ENCODE results near the gene NAPG. TPM values are rescaled to one million over a fixed set of nuclear protein-coding genes. Genes with fewer than 3 reads are reported as not detected.
A peak's percentile ranks its signal among the peaks of the same experiment; 100 is the strongest.

NAPG gene
- total and polyA plus RNA-seq, 9 of the 15 experiments (the other 6 are each of a cell fraction or from before 2014, with no cell fraction given) = 31.6 to 63.3 (median 50.9) TPM

DNA sequence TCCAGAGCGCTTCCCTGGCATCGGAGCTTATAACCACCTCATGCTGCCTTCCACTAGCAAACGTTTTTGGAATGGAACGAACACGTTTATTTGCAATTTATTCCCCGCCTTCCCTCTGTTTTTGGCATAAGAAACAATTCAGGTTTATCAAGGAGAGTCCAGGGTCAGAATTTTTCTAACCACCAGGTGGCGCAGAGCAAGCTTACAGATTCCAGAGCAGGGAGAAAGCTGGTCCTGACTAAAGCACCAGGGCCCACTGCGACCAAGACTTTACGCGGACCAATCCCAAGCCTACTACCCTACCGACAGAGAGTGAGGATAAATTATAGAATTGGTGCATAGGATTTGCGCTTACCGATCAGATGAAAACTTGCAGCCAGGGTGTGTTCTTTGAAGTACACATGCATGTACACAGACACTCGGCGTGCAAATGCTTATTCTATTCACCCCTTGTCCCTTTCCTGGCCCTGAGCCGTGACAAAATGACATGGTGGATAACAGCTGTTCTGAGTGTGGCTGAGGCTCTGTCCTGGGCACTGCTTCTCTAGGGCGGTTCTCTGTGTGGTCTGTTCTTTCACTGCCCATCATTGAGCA, 34.7 kb downstream of the NAPG start:
- 25% methylated on average over 17 of the region's 17 CpGs for WGBS (ENCODE audit: insufficient coverage, low coverage, missing lambda C conversion rate)
- no peaks in the 10 kb centered on the region for H3K9me1 ChIP-seq (ENCODE audit: control insufficient read depth, insufficient read depth, low read length)
- no peak overlapping the region for H3K27ac ChIP-seq (ENCODE audit: extremely low read depth, low read depth, low read length)
- no peak overlapping the region for H3K4me3 ChIP-seq
- POLR2A ChIA-PET = interaction anchor here (0.6 to 0.7 kb wide), 2 partner anchors 13 to 1148 kb away, joined by 4 read pairs; no protein-coding TSS in a partner anchor
- H3K36me3 ChIP-seq (ENCODE audit: control insufficient read depth, insufficient read depth, low read length) = peaks cover 8% of the 10 kb centered on the region; the same call in 1 of the 3 replicates
- H4K20me1 ChIP-seq (replicated peaks; ENCODE audit: control insufficient read depth, insufficient read depth, low read length) = no peaks in the 10 kb centered on the region
- peak; percentile 89 for ATAC-seq
- peak overlapping the region in 1 of 2 experiments; percentile 19; a peak in 1 of 4 replicates for H3K9ac ChIP-seq (ENCODE audit: insufficient read depth in 1 of 2, low read depth in 2 of 2, low read length in 2 of 2)
- FAIRE-seq = peak; percentile 96
- BruUV-seq (replicated peaks) = no TSS peak
- H3K27me3 ChIP-seq (ENCODE audit: control insufficient read depth in 2 of 2, insufficient read depth in 2 of 2, low read length in 2 of 2) = no peaks in the 10 kb centered on the region
- peak; percentile 73 to 85 (median 82) for DNase-seq (ENCODE audit: extremely low read depth in 1 of 4, low spot score in 3 of 4)
- CTCF ChIA-PET (ENCODE audit: low intra/inter-chr PET ratio) = interaction anchor here (0.7 to 1.2 kb wide), 4 partner anchors 20 to 227 kb away, joined by 3 to 4 read pairs (median 3); no protein-coding TSS in a partner anchor
- H3K9me3 ChIP-seq (replicated peaks; ENCODE audit: control insufficient read depth, insufficient read depth, low read depth, low read length) = no peaks in the 10 kb centered on the region
- in situ Hi-C loops (cut with MboI) (loop anchor here (5.0 to 25.0 kb wide), 2 partner anchors 107 to 1002 kb away; no protein-coding TSS in a partner anchor), intact Hi-C loops (cut with micrococcal nuclease) (loop anchor here (2.0 to 10.0 kb wide), 2 partner anchors 122 to 224 kb away; no protein-coding TSS in a partner anchor)
- H3K4me1 ChIP-seq (replicated peaks in 1 of 2; ENCODE audit: control insufficient read depth in 2 of 2, insufficient read depth in 2 of 2, low read length in 2 of 2) = peaks cover 11 to 15% of the 10 kb centered on the region in 2 experiments
- no peaks in the 10 kb centered on the region for H3K79me2 ChIP-seq (ENCODE audit: control insufficient read depth, insufficient read depth, low read length)
- H2AFZ ChIP-seq (ENCODE audit: low read depth, low read length) = no peak overlapping the region
- H3K4me2 ChIP-seq (ENCODE audit: insufficient read depth, low read length) = no peak overlapping the region
- peak; percentile 51; the same call in 1 of the 2 replicates for TF ChIP-seq RB1 (IDR thresholded peaks at IDR 0.05; ENCODE audit: low read depth)
- no peak for TF ChIP-seq CBX2 (IDR thresholded peaks at IDR 0.05; ENCODE audit: insufficient read depth, low read length, poor library complexity, severe bottlenecking)
- TF ChIP-seq MAZ (CRISPR knock-in tag; conservative IDR thresholded peaks at IDR 0.05 in 1 of 2, IDR thresholded peaks at IDR 0.05 in 1 of 2) = 0 out of 4 replicates have a peak, but pooled peaks of 1 of the 2 experiments have one; percentile 25
- no peak for TF ChIP-seq ZBTB7A (IDR thresholded peaks at IDR 0.05; ENCODE audit: borderline replicate concordance, control insufficient read depth, low read depth, low read length)
- TF ChIP-seq, protein P1, sequence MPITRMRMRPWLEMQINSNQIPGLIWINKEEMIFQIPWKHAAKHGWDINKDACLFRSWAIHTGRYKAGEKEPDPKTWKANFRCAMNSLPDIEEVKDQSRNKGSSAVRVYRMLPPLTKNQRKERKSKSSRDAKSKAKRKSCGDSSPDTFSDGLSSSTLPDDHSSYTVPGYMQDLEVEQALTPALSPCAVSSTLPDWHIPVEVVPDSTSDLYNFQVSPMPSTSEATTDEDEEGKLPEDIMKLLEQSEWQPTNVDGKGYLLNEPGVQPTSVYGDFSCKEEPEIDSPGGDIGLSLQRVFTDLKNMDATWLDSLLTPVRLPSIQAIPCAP (CRISPR knock-in tag; IDR thresholded peaks at IDR 0.05; ENCODE audit: borderline replicate concordance) = no peak
- peak; percentile 47; the same call in 1 of the 2 replicates for TF ChIP-seq ESRRA (IDR thresholded peaks at IDR 0.05; ENCODE audit: borderline replicate concordance, low read depth)
- TF ChIP-seq XRCC3 (IDR thresholded peaks at IDR 0.05) = no peak
- 0 out of 2 replicates have a peak, but pooled peaks have one; percentile 18 for TF ChIP-seq MYC (IDR thresholded peaks at IDR 0.05; ENCODE audit: low read depth, low read length)
- no peak for TF ChIP-seq MYC (CRISPR knock-in tag; IDR thresholded peaks at IDR 0.05; ENCODE audit: borderline replicate concordance, low read depth)
- TF ChIP-seq JUND (IDR thresholded peaks at IDR 0.05; ENCODE audit: borderline replicate concordance, low read depth, low read length) = 0 out of 2 replicates have a peak, but pooled peaks have one; percentile 18
- no peak for TF ChIP-seq JUND (tag; IDR thresholded peaks at IDR 0.05; ENCODE audit: borderline replicate concordance, low read depth, low read length)
- no peak for TF ChIP-seq WHSC1 (IDR thresholded peaks at IDR 0.05; ENCODE audit: low read length)
- TF ChIP-seq ARID2 (IDR thresholded peaks at IDR 0.05) = peak; percentile 71
- TF ChIP-seq CTCF (IDR thresholded peaks at IDR 0.05 in 2 of 3, conservative IDR thresholded peaks at IDR 0.05 in 1 of 3; ENCODE audit: insufficient read depth in 2 of 3, low read depth in 1 of 3, low read length in 3 of 3) = peak; percentile 79 to 87 (median 85)
- TF ChIP-seq CCAR2 (IDR thresholded peaks at IDR 0.05; ENCODE audit: low read depth, low read length) = no peak
- 0 out of 4 replicates have a peak, but pooled peaks of 1 of the 2 experiments have one; percentile 7 for TF ChIP-seq NRF1 (conservative IDR thresholded peaks at IDR 0.05 in 1 of 2, IDR thresholded peaks at IDR 0.05 in 1 of 2)
- TF ChIP-seq ZNF224 (CRISPR knock-in tag; IDR thresholded peaks at IDR 0.05) = no peak
- TF ChIP-seq ZNF583 (CRISPR knock-in tag; IDR thresholded peaks at IDR 0.05) = no peak
- TF ChIP-seq SMC3 (conservative IDR thresholded peaks at IDR 0.05; ENCODE audit: insufficient read depth, low read depth, low read length) = peak; percentile 97
- peak in 1 of 2 experiments; percentile 14; a peak in 1 of 4 replicates for TF ChIP-seq KDM1A (IDR thresholded peaks at IDR 0.05)
